Amniotic stem cell (primary cell): ENCODE measurements around the gene NUDCD3.
A peak's percentile ranks its signal among the peaks of the same experiment; 100 is the strongest.

Experiments
- DNase-seq: peaks from one replicate; lab custom pipeline; 2025; lab: John Stamatoyannopoulos, UW

NUDCD3 gene

GRCh38 chr7:44382459-44383265 lies 107.8 kb downstream of the NUDCD3 start:
- no peak for DNase-seq

GRCh38 chr7:44381494-44382220 lies 108.8 kb downstream of the NUDCD3 start:
- DNase-seq = no peak

- DNase-seq = no peak
Observed at GRCh38 chr7:44380831-44381493, 109.5 kb downstream of the NUDCD3 start.

GRCh38 chr7:44380189-44380830 lies 110.1 kb downstream of the NUDCD3 start:
- no peak for DNase-seq

- DNase-seq = no peak
Observed at GRCh38 chr7:44379366-44380188, 110.9 kb downstream of the NUDCD3 start.

GRCh38 chr7:44378744-44379143 lies 111.7 kb downstream of the NUDCD3 start:
- peak; percentile 10 for DNase-seq

- DNase-seq = no peak
Observed at GRCh38 chr7:44377681-44378421, 112.6 kb downstream of the NUDCD3 start.

GRCh38 chr7:44377134-44377463 lies 113.4 kb downstream of the NUDCD3 start:
- DNase-seq = no peak

GRCh38 chr7:44376429-44377133 lies 113.9 kb downstream of the NUDCD3 start:
- DNase-seq = no peak

GRCh38 chr7:44375926-44376342 lies 114.5 kb downstream of the NUDCD3 start:
- DNase-seq = no peak

GRCh38 chr7:44375236-44375699 lies 115.2 kb downstream of the NUDCD3 start:
- no peak for DNase-seq

- no peak for DNase-seq
Observed at GRCh38 chr7:44374007-44374763, 116.3 kb downstream of the NUDCD3 start.

GRCh38 chr7:44373418-44373740 lies 117.1 kb downstream of the NUDCD3 start:
- no peak for DNase-seq

- DNase-seq = no peak
Observed at GRCh38 chr7:44372560-44373417, 117.7 kb downstream of the NUDCD3 start.

GRCh38 chr7:44368885-44369284 lies 121.6 kb downstream of the NUDCD3 start:
- no peak for DNase-seq

- no peak for DNase-seq
Observed at GRCh38 chr7:44368455-44368854, 122.0 kb downstream of the NUDCD3 start.

- no peak for DNase-seq
Observed at GRCh38 chr7:44367475-44368043, 122.9 kb downstream of the NUDCD3 start.

GRCh38 chr7:44366986-44367385 lies 123.5 kb downstream of the NUDCD3 start:
- DNase-seq = no peak
